Measurements from ENCODE around the gene HPCAL1. TPM values are rescaled to one million over a fixed set of nuclear protein-coding genes. Genes with fewer than 3 reads are reported as not detected.
A peak's percentile ranks its signal among the peaks of the same experiment; 100 is the strongest.

Gene HPCAL1
- total and polyA plus RNA-seq, 4 donors, result 122 to 147 (median 136) TPM

DNA sequence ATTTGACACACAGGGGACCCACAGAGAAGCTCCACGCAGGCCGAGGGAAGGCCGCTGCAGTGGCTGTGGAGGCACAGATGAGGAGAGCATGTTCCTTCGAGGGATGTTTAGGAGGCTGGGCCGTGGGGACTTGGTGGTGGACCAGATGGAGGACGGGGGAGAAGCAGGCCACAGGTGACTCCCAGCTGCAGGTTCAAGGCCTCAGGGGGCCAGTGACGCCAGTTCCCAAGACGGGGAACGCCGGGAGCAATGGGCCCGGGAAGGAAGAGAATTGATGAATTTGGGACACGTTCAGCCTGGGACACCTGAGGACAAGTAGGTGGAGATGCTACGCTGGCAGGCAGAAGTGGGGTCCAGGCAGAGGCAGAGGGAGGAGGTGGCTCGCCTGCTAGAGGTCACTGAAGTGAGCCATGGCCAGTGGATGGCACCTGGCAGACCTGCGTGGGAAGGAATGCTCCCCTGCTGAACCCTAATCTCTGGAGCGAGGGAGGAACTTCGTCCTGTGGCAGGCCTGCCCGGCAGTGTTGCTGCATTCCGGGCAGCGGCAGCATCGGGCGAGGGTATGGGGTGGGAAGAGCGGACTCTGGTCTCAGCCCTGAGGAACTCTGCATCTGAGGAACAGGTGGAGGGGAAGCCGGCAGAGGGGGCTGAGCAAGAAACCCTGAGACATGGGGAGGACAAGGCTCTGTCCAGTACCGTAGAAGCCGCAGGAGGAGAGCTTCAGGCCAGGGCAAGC is 25.2 kb upstream of the HPCAL1 start:
- H3K27ac ChIP-seq (ENCODE audit: low read depth in 1 of 2, low read length in 1 of 2), result no peak overlapping the region
- TF ChIP-seq, protein P1, sequence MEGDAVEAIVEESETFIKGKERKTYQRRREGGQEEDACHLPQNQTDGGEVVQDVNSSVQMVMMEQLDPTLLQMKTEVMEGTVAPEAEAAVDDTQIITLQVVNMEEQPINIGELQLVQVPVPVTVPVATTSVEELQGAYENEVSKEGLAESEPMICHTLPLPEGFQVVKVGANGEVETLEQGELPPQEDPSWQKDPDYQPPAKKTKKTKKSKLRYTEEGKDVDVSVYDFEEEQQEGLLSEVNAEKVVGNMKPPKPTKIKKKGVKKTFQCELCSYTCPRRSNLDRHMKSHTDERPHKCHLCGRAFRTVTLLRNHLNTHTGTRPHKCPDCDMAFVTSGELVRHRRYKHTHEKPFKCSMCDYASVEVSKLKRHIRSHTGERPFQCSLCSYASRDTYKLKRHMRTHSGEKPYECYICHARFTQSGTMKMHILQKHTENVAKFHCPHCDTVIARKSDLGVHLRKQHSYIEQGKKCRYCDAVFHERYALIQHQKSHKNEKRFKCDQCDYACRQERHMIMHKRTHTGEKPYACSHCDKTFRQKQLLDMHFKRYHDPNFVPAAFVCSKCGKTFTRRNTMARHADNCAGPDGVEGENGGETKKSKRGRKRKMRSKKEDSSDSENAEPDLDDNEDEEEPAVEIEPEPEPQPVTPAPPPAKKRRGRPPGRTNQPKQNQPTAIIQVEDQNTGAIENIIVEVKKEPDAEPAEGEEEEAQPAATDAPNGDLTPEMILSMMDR (IDR thresholded peaks at IDR 0.05; ENCODE audit: control extremely low read depth, extremely low read depth), result no peak
- ATAC-seq (ENCODE audit: insufficient read depth, low FRiP score) (no peak), DNase-seq (no peak)
- no peaks in the 10 kb centered on the region for H3K36me3 ChIP-seq (ENCODE audit: control insufficient read depth in 4 of 4, insufficient read depth in 4 of 4, low read length in 4 of 4)
- peaks cover 0 to 8% (median 0%) of the 10 kb centered on the region in 5 donors for H3K4me1 ChIP-seq (ENCODE audit: control insufficient read depth in 5 of 5, insufficient read depth in 5 of 5, low read length in 5 of 5)
- H3K9ac ChIP-seq (ENCODE audit: insufficient read depth in 1 of 2, low read length in 2 of 2), result no peak overlapping the region
- H3K9me3 ChIP-seq (ENCODE audit: control insufficient read depth in 4 of 4, insufficient read depth in 3 of 4, low read length in 3 of 4), result no peaks in the 10 kb centered on the region
- 85 to 94% methylated on average over 26 of the region's 26 CpGs for WGBS, 2 donors
- H3K27me3 ChIP-seq (ENCODE audit: control insufficient read depth in 3 of 3, insufficient read depth in 3 of 3, low read length in 2 of 3), result no peaks in the 10 kb centered on the region
- no peak overlapping the region for H3K4me3 ChIP-seq

DNA sequence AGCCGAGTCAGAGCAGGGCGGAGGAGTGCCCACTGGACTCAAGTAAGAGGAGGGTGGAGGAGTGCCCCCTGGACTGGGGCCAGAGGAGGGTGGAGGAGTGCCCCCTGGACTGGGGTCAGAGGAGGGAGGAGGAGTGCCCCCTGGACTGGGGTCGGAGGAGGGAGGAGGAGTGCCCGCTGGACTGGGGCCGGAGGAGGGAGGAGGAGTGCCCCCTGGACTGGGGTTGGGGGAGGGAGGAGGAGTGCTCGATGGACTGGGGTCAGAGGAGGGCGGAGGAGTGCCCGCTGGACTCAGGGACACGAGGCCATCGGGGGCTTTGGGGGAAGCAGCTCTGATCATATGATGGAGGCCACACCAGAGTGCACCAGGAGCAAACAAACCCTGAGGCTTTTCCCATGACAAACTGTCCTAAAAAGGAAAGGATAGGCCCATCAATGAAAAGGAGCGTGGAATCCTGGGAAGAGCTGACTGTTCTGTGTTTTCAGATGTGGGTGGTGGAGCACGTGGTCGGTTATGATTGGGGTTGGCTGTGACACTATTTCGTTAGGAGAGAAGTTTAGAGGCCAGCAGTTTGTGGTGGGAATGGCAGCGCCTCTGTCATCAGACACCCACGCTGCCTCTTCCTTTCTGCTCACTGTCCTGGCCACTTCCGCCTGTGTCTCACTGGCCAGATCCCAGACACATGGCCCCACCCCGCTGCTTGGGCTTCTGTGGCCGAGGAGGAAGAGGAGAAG is 24.5 kb upstream of the HPCAL1 start:
- H3K27ac ChIP-seq (ENCODE audit: low read depth in 1 of 2, low read length in 1 of 2), result peak overlapping the region in 1 of 2 donors; percentile 28
- H3K36me3 ChIP-seq (ENCODE audit: control insufficient read depth in 4 of 4, insufficient read depth in 4 of 4, low read length in 4 of 4), result no peaks in the 10 kb centered on the region
- no peak overlapping the region for H3K4me3 ChIP-seq
- no peak for DNase-seq
- TF ChIP-seq, protein P1 (IDR thresholded peaks at IDR 0.05; ENCODE audit: control extremely low read depth, extremely low read depth), result no peak
- peak; percentile 54 for ATAC-seq (ENCODE audit: insufficient read depth, low FRiP score)
- H3K27me3 ChIP-seq (ENCODE audit: control insufficient read depth in 3 of 3, insufficient read depth in 3 of 3, low read length in 2 of 3), result no peaks in the 10 kb centered on the region
- H3K9ac ChIP-seq (ENCODE audit: insufficient read depth in 1 of 2, low read length in 2 of 2), result no peak overlapping the region
- H3K4me1 ChIP-seq (ENCODE audit: control insufficient read depth in 5 of 5, insufficient read depth in 5 of 5, low read length in 5 of 5), result peaks cover 0 to 7% (median 0%) of the 10 kb centered on the region in 5 donors
- 52 to 61% methylated on average over 19 of the region's 19 CpGs for WGBS, 2 donors
- no peaks in the 10 kb centered on the region for H3K9me3 ChIP-seq (ENCODE audit: control insufficient read depth in 4 of 4, insufficient read depth in 3 of 4, low read length in 3 of 4)

DNA sequence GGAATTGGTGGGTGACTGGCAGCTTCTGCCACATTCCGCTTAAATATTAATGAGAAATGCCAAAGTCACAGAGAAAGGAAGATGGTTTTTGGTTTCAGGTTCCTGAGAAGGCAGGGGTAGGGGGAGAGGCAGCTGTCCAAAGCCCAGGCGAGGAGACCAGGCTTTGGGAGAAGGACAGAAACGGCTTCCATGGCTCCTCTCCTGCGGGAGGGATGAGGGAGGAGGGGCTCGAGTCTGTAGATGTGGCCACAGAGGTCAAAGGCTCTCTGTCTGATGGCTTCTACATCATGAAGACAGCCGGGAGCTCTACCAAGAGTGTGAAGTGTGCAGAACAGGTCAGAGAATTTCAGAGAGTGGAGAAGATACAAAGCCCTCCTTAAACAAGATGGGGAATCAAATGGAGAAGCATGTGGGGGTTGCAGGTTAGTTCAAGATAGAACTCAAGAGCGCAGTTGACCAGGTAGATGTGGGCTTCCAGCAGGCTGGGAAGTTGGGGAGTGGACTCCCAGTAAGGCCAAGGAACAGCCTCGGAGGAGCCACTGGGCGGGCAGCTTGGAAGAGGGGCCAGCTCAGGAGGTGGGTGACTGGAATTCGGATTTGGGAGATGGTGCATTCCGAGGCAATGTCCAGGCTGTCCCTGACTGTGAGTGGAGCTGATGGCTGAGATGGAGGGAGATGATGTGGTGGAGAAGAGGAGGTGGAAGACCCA is 23.8 kb upstream of the HPCAL1 start:
- Histone ChIP-seq H3K36me3 (ENCODE audit: control insufficient read depth in 4 of 4, insufficient read depth in 4 of 4, low read length in 4 of 4) (no peaks in the 10 kb centered on the region), H3K9me3 (ENCODE audit: control insufficient read depth in 4 of 4, insufficient read depth in 3 of 4, low read length in 3 of 4) (no peaks in the 10 kb centered on the region), H3K27ac (ENCODE audit: low read depth in 1 of 2, low read length in 1 of 2) (peak overlapping the region in 1 of 2 donors; percentile 26), H3K4me1 (ENCODE audit: control insufficient read depth in 5 of 5, insufficient read depth in 5 of 5, low read length in 5 of 5) (peaks cover 0 to 7% (median 0%) of the 10 kb centered on the region in 5 donors), H3K27me3 (ENCODE audit: control insufficient read depth in 3 of 3, insufficient read depth in 3 of 3, low read length in 2 of 3) (no peaks in the 10 kb centered on the region), H3K4me3 (no peak overlapping the region), H3K9ac (ENCODE audit: insufficient read depth in 1 of 2, low read length in 2 of 2) (no peak overlapping the region)
- DNase-seq, result no peak
- WGBS, 2 donors, result 76 to 79% methylated on average over 11 of the region's 11 CpGs
- ATAC-seq (ENCODE audit: insufficient read depth, low FRiP score), result no peak
- TF ChIP-seq, protein P1 (IDR thresholded peaks at IDR 0.05; ENCODE audit: control extremely low read depth, extremely low read depth), result no peak
